Measurements from ENCODE around the gene VEZF1.
A peak's percentile ranks its signal among the peaks of the same experiment; 100 is the strongest.

VEZF1 gene

GRCh38 chr17:57948555-57949420 is 39.3 kb downstream of the VEZF1 start:
- no peak for DNase-seq

- DNase-seq = no peak
These were observed 39.9 kb downstream of the VEZF1 start for GRCh38 chr17:57948169-57948554.

DNA sequence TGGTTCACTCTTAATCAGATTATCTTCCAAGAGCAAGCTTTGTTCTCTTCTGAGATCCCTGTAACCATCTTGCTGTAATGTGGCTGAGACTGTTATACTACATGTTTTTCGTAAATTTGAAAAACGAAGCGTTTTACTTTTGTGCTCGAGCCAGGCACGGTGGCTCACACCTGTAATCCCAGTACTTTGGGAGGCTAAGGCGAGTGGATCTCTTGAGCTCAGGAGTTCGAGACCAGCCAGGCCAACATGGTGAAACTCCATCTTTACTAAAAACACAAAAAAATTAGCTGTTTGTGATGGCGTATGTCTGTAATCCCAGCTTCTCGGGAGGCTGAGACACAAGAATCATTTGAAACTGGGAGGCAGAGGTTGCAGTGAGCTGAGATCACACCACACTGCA is 40.7 kb downstream of the VEZF1 start:
- DNase-seq = no peak

- DNase-seq = no peak
These were observed 41.2 kb downstream of the VEZF1 start for GRCh38 chr17:57946798-57947358.

- DNase-seq = no peak
These were observed 41.9 kb downstream of the VEZF1 start for GRCh38 chr17:57945996-57946797.

- DNase-seq = no peak
These were observed 43.1 kb downstream of the VEZF1 start for GRCh38 chr17:57944908-57945307.

DNA sequence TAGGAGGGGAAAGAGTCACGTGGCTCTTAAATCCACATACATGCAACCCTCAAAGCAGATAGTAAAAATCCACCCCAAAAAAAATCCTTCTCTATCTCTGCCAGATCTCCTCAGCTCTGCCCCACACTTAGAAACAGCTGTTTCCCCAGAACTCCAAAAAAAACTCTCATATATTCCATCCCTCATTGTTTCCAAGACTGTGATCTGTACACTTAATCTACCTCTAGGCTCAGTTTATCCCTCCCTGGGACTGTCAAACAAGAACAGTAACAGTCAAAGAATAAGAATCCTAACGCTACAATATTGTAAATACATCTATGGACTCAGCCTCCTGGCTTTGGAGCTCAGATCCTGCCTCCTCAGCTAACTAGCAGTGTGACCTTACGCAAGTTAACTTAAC is 44.4 kb downstream of the VEZF1 start:
- no peak for DNase-seq

- no peak for DNase-seq
These were observed 44.9 kb downstream of the VEZF1 start for GRCh38 chr17:57943140-57943539.

DNA sequence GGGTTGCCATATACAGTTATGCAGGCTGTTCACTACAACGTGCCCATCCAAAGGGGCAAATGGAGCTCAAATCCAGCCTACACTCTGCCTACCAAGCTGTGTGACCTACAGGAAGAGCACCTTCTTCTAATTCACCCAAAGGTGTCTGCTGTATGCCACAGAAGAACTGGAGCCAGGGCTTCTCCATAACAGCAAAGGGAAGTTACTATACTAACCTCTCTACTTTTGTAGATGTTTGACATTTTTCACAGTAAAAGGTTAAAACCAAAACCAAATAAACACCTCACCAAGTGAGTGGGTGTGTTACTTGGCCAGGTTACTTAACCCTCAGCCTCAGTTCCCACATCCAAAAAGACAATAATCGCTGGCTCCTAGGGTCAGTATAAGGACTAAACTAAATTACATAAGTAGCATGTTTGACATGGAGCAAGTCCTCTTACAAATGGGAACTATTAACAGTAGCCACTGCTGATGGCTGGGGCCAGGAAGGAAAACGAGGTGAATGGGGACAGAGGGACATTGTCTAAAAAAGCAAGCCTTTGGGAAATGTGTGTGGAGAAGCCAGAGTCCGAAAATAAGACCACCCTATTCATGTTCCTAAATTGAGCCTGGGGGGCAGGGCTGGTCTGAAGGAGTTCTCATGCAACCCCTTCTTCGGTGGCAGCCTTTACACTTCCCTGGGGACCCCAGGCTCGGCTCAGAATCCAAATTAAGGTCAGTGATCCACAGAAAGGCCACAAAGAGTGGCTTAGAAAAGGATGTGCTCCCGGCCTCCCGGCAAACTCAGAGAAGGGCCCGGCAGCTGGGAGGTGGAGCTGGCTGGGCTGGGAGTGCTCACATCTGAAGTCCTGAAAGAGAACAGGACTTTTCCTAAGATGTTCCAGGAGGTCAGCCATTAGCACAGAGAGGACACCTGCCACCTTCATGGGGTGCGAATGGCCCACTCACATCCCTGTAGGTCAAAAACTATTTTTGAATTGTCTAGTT is 46.4 kb downstream of the VEZF1 start:
- no peak for DNase-seq

DNA sequence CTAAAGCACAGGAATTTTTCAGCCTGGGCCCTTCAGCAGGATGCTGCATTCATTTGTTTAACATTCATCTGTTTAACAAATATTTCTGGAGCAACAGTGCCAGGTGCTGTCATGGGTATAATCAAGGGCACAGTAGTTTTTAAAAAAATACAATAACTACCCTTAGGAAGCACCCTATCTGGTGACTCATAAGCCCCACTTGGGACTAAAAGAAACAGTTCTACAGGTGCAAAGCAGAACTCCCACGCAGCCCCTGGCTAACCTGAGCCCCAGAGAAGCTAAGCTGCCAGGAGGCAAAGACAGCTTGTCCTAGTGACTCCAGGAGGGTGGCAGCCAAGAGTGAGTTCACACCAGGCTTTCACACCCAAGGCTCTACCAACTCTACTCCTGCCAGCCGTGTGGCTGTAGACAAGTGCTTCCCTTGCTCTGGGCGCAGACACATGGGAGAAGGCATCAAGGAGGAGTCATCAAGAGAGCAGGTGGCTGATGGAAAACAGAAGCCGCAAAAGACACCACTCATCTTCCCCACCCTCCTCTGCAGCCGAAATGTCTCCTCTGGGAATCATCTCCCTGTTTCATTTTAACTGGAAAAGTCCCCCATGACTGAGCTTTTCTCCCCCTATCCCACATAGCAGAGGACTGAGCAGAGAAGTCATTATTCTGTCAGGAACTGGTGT is 47.3 kb downstream of the VEZF1 start:
- peak; percentile 74 for DNase-seq

GRCh38 chr17:57940231-57940630 is 47.8 kb downstream of the VEZF1 start:
- DNase-seq = peak; percentile 77

DNA sequence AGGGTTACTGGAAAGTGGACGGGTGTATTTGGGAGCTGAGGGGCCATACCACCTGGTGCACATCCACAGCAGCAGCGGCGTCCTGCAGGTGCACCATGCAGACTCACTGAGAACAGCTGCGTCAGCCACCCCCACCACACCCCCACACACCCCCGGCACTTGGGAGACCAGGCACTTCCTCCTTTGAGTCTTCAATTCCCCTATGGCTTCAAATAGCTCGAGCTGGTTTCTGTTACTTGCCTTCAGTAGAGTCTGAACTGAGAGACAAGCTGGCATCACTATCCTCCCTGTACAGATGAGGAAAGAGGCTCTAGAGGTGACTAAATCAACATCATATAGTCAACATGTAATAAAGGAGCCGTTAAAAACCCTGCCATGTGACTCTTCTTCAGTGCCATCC is 48.3 kb downstream of the VEZF1 start:
- peak; percentile 83 for DNase-seq

- DNase-seq = no peak
These were observed 50.0 kb downstream of the VEZF1 start for GRCh38 chr17:57938061-57938502.

DNA sequence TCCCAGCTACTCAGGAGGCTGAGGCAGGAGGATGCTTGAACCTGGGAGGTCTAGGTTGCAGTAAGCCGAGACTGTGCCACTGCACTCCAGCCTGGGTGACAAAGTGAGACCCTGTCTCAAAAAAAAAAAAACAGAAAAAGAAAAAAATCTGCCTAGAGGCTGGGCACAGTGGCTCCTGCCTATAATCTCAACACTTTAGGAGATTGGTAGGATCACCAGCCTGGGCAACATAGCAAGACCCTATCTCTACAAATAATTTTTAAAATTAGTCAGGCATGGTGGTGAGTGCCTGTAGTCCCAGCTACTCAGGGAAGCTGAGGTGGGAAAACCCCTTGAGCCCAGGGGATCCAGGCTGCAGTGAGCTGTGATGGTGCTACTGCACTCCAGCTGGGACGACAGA is 50.6 kb downstream of the VEZF1 start:
- no peak for DNase-seq

- DNase-seq = no peak
These were observed 51.9 kb downstream of the VEZF1 start for GRCh38 chr17:57935833-57936807.

- no peak for DNase-seq
These were observed 56.4 kb downstream of the VEZF1 start for GRCh38 chr17:57931488-57932137.

GRCh38 chr17:57930239-57930638 is 57.8 kb downstream of the VEZF1 start:
- DNase-seq = no peak

DNA sequence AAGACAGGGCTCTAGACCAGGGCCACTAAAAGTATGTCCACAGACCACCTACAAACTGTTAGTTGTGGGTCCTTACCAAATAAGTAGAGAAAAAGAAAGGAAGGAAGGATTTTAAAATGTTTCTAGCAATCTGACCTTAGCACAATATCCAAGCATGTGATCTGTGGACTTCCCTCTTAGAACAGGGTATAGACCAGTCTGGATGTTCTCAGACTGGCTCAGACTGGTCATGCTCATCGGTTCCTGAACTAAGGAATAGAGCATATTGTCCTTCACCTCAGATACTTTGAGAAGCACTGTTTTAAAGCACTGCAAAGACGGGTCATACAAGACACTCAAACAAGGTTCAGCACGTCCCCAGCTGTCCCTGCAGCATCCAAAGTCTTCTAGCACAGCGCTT is 58.7 kb downstream of the VEZF1 start:
- no peak for DNase-seq

DNA sequence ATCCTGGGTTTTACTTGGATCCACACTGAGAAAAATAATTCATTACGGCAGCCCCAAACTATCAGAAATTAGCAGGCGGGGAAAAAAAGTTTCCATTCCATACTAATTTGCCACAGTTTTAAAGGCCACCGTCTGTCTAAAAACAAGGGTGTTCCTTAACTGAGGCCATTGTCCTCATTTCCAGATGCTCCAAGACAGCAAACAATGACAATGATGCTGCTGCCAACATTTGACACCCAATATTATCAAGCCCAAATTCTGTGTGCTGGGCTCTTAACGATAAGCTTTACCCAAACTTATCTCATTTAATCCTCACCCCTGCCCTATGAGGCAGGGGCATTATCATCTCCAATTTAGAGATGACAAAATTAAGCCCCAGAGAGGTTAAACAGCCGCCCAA is 59.1 kb downstream of the VEZF1 start:
- no peak for DNase-seq
